GM18520 (cell line): ENCODE measurements around the gene PPP2R2B.
"Not testable (repeated sequence)": the region's sequence is repeated elsewhere in the genome, so short reads cannot be mapped to it uniquely, and the experiment has no call there.

ENCODE experiments used
- ATAC-seq: cut with Tn5 transposase; IDR thresholded peaks from one replicate; pipeline ENCODE4 v1.9.1; 2021; ENCODE audit not compliant: unreplicated experiment

PPP2R2B gene

GRCh38 chr5:146622391-146622790, 256.2 kb downstream of the PPP2R2B start:
- ATAC-seq, result no peak

DNA sequence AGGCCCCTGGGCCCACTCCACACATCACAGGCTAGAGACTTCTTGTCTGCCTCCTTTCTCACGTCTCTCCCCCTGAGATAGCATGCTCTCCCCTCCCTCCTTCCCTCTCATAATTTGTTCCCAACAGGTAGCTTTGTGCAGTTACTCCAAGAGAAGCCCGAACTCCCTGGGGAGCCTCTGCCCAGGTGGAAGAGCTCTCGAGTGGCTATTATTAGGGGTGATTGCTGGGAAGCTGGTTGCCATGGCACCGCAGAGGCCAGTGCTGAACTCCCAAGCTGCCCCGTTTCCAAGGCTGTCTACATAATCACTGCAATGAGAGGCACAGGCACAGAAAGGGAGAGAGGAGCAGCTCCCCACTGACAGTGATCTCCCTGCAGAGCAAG, 257.9 kb downstream of the PPP2R2B start:
- ATAC-seq, result no peak

DNA sequence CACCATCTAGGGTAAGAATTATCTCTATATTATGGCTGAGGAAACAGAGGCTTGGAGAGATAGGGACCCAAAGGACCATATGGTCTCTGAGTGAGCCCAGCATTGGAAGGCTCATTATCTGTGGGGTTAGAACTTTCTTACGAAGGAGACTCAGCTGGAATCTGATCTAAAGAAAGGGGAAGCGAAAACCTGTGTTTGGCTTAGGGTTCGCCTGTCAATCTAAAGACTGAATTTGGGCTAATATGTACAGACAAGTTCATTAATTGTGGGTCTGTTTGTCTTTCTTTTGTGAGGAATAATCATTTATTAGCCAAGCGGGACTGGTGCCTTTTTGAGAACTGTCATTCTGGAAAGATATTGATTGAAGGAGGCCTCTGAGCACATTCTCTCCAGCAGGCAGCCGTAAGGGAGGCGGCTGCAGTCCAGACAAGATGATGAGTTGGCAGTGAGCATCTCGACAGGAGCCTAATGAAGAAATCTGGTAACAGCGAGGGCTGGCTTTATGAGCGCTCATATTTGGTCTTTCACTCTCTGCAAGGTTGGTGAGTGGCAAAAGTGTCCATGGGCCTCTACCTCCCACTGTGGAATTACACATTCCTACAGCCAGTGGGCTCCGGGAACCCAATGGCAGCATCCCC, 258.4 kb downstream of the PPP2R2B start:
- ATAC-seq, result no peak

- ATAC-seq, result no peak
Measured at GRCh38 chr5:146618434-146618833, 260.1 kb downstream of the PPP2R2B start.

GRCh38 chr5:146609731-146610130, 268.8 kb downstream of the PPP2R2B start:
- ATAC-seq, result not testable (repeated sequence)

- no peak for ATAC-seq
Measured at GRCh38 chr5:146607659-146608332, 270.8 kb downstream of the PPP2R2B start.

DNA sequence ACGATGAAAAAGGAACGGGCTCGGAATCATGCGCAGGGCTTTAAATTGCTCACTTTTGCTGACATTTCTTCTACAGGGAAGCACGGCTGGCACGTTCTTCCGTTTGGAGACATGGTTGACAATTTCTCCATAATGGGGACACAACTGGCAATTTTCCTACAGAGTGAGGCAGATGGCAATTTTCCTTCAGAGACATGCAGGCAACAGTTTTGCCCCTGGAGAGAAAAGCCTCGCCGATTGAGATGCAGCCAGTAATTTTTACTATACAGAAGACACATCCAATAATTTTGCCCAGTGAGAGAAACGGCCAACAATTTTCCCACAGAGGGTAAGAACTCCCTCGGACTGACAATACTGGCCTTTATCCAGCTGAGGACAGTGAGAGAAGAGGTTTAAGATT, 271.7 kb downstream of the PPP2R2B start:
- ATAC-seq, result no peak

DNA sequence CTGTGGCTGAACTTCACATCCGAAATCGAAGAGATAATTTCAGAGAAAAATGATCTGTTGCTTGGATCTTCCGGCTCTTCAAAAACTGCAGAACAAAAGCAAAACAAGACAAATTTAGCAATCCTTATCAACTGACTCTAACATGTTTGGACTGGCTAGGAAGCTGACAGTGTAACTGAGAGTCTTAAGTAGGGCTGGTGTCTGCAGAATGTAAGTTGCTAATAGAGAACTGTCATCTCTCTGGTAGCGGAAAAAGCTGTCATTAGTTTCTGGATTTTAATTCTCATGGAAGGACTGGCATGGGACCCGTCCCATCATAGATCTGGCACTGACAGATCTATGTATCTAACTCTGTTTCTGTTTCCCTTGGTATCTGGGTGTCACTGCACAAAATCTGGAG, 278.2 kb downstream of the PPP2R2B start:
- ATAC-seq, result no peak

DNA sequence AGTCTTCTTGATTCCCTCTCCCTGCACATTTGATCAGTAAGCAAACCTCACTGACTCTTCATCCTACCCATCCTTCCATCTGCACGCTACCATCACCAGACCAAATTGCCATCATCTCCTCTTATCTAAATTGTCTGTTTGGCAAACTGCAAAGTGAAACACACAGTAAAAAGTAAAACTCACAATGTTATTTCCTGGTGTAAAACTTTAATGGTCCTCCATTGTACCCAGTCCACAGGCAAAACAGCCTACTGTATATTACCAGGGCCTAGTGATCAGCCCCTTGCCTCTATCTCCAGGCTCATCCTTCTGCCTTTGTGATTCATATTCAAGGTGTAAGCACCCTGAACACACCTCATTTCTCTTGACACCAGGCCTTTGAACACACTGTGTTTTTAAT, 279.3 kb downstream of the PPP2R2B start:
- ATAC-seq, result no peak

- no peak for ATAC-seq
Measured at GRCh38 chr5:146595088-146595487, 283.5 kb downstream of the PPP2R2B start.

- no peak for ATAC-seq
Measured at GRCh38 chr5:146592352-146592751, 286.2 kb downstream of the PPP2R2B start.

- no peak for ATAC-seq
Measured at GRCh38 chr5:146589028-146589345, 289.6 kb downstream of the PPP2R2B start.

GRCh38 chr5:146588331-146589027, 290.1 kb downstream of the PPP2R2B start:
- no peak for ATAC-seq

GRCh38 chr5:146586752-146587151, 291.8 kb downstream of the PPP2R2B start:
- no peak for ATAC-seq

- ATAC-seq, result no peak
Measured at GRCh38 chr5:146584750-146585149, 293.8 kb downstream of the PPP2R2B start.

DNA sequence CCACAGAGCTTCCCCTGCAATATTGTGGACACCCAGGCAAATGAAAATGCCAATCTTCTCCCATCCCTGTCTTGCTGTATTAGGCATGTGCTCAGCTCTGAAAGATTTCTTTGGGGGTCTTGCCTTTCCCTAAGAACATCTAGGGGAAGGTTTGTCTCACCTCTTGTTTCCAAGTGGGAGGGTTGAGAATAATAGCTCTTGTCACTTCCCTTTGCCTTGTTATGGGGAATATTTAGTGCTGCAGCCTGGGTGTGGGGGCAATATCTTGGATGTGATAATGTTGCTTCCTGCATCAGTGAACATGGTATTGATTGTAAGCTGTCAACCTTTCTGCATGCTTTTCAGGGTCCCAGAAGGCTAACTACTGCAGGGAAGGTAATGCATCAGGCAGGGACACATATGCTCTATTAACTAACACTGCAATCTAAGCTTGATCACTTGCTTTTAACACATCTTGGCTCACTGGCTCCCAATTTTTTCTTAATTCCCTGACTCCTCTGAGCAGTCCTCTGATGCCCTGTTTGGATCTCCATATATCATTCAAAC, 296.4 kb downstream of the PPP2R2B start:
- ATAC-seq, result no peak

GRCh38 chr5:146580237-146580636, 298.3 kb downstream of the PPP2R2B start:
- ATAC-seq, result no peak

DNA sequence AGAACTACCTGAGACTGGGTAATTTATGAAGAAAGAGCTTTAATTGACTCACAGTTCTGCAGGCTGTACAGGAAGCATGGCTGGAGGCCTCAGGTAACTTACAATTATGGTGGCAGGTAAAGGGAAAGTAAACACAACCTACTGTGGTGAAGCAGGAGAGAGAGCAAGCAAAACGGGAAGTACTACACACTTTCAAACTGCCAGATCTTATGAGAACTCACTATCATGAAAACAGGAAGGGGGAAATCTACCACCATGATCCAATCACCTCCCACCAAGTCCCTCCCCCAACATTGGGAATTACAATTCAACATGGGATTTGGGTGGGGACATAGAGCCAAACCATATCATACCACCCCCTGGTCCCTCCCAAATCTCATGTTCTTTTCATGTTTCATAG, 303.8 kb downstream of the PPP2R2B start:
- no peak for ATAC-seq

DNA sequence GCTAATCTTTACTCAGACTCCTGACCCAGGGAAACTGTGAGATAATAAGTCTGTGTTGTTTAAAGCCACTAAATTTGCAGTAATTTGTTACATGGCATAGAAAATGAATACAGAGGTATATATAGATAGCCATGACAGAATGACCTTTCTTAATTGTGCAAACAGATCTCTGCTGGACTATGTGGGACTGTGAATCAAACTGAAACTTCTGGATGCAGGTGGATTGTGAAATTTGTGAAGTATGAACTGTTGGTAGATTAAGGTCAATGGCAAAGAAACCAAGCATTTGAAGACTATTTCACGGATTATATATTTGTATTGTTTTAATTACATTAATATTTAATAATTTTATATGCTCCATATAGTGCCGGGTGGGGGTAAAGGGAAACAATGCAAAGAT, 310.4 kb downstream of the PPP2R2B start:
- no peak for ATAC-seq

DNA sequence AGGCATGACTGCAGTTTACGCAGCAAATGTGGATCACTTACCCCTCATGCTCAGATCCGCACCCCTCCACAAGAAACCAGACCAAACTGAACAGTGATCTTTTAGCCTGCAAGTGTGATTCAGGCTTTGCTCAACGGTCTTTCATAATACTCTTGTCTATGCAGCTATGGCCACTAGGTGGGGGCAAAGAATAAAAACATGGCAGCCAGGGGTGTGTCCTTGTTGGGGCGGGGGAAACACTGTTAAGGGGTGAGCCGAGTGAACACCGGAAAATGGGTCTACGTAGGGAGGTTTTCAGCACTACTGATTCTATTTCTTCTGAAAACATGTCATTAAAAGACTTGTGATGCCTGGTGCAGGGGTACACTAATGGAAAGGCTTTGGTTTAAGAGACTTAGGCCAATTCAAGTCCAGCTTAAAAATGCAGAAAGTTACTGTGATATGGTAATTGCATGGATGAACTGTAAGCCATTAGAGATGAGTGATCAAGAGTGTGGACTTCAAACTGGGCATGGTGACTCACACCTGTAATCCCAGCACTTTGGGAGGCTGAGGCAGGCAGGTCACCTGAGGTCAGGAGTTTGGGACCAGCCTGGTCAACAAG, 312.7 kb downstream of the PPP2R2B start:
- ATAC-seq, result peak; percentile 94

DNA sequence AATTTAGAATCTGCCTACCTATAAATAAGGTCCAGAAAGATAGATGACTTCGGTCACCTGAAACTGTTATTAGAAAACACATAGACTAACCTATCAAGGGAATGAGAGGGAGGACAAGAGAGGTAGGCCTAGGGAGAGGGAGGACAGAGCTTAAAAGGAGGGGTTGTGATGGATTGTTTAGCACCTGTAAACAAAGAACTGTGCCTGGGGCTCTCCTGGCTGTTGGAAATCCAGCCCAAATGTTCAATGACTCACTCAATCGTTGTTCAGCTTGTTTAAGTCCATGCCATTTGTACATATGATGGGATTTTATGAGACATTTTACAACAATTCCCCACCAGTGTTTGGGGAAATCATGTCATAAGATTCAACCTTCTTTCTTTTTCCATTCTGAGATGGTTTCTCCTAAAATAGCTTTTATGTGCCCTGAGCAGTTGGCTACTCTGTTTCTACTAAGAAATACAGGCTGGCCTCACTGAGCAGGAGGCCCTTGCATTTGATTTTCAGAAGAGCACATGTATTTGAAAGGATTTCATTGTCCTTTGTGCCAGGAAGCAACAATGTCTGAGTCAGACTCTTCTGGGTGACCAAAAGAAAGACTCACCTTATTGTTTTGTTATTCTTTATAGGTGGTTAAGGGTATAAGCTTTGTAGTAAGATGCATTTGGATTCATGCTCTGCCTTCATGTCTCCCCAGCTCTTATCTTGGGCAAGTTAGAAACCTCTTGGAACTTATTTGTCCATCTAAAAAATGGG, 314.4 kb downstream of the PPP2R2B start:
- no peak for ATAC-seq
